VCaP (cell line): ENCODE measurements around the gene ROR2.

Source experiments
- H3K27ac ChIP-seq: fragments of 450-650 bp; 2 replicates; pipeline ENCODE4 v1.5.1; 2017
- CTCF ChIP-seq: fragments of 450-650 bp; conservative IDR thresholded peaks from 2 replicates; pipeline ENCODE4 v1.5.1; 2017; ENCODE audit warnings: mild to moderate bottlenecking, moderate library complexity

The ROR2 gene

GRCh38 chr9:91919621-91920020, 30.4 kb downstream of the ROR2 start:
- no peak for TF ChIP-seq CTCF
- H3K27ac ChIP-seq = no peak overlapping the region

GRCh38 chr9:91917436-91917835, 32.6 kb downstream of the ROR2 start:
- no peak for TF ChIP-seq CTCF

GRCh38 chr9:91915524-91916263, 34.3 kb downstream of the ROR2 start:
- TF ChIP-seq CTCF = no peak
- no peak overlapping the region for H3K27ac ChIP-seq

More at GRCh38 chr9:91917436-91917835, 32.6 kb downstream of the ROR2 start:
- no peak overlapping the region for H3K27ac ChIP-seq

GRCh38 chr9:91914937-91915336, 35.1 kb downstream of the ROR2 start:
- TF ChIP-seq CTCF = no peak
- H3K27ac ChIP-seq = no peak overlapping the region

GRCh38 chr9:91914404-91914803, 35.6 kb downstream of the ROR2 start:
- no peak for TF ChIP-seq CTCF
- no peak overlapping the region for H3K27ac ChIP-seq

GRCh38 chr9:91913986-91914385, 36.0 kb downstream of the ROR2 start:
- no peak for TF ChIP-seq CTCF
- H3K27ac ChIP-seq = no peak overlapping the region

GRCh38 chr9:91913096-91913495, 36.9 kb downstream of the ROR2 start:
- no peak for TF ChIP-seq CTCF
- no peak overlapping the region for H3K27ac ChIP-seq
